Ishikawa (cell line): ENCODE results near the gene PRRT1B.

ENCODE experiments used
- CREB1 ChIP-seq: IDR thresholded peaks from 2 replicates; pipeline ENCODE4 v1.6.1; 2012; ENCODE audit warnings: low read depth
- EGR1 ChIP-seq: IDR thresholded peaks from 2 replicates; pipeline ENCODE4 v1.6.1; 2012
- EP300 ChIP-seq: IDR thresholded peaks from 2 replicates; pipeline ENCODE4 v1.6.1; 2012; ENCODE audit warnings: borderline replicate concordance
- MAX ChIP-seq: IDR thresholded peaks from 2 replicates; pipeline ENCODE4 v1.6.1; 2012
- NFIC ChIP-seq: IDR thresholded peaks from 2 replicates; pipeline ENCODE4 v1.6.1; 2012
- RAD21 ChIP-seq: IDR thresholded peaks from 2 replicates; pipeline ENCODE4 v1.6.1; 2012; ENCODE audit warnings: low read depth
- REST ChIP-seq: IDR thresholded peaks from 2 replicates; pipeline ENCODE4 v1.6.1; 2012; ENCODE audit warnings: low read depth, mild to moderate bottlenecking
- TAF1 ChIP-seq: IDR thresholded peaks from 2 replicates; pipeline ENCODE4 v1.6.1; 2012; ENCODE audit warnings: low read depth, mild to moderate bottlenecking
- YY1 ChIP-seq: IDR thresholded peaks from 2 replicates; pipeline ENCODE4 v1.6.1; 2012; ENCODE audit warnings: low read depth
- ZBTB7A ChIP-seq: IDR thresholded peaks from 2 replicates; pipeline ENCODE4 v1.6.1; 2012; ENCODE audit warnings: low read depth

GRCh38 chr9:131500377-131500776 lies 44.9 kb upstream of the PRRT1B start:
- TF ChIP-seq EP300: no peak
- TF ChIP-seq EGR1: no peak
- no peak for TF ChIP-seq RAD21
- no peak for TF ChIP-seq MAX
- TF ChIP-seq TAF1: no peak
- no peak for TF ChIP-seq CREB1
- TF ChIP-seq REST: no peak
- no peak for TF ChIP-seq YY1
- TF ChIP-seq ZBTB7A: no peak
- no peak for TF ChIP-seq NFIC
